Stomach (tissue), 4 donors: ENCODE data around the gene USHBP1.

Experiments
- CTCF ChIP-seq, 7 experiments: fragments of 450-650 bp in 4 of 7; fragments of 200-600 bp in 3 of 7; sonication (generic) in 3 of 7; IDR thresholded peaks; one replicate each; pipeline ENCODE4 v1.5.1; 2016 to 2019; ENCODE audit warnings: antibody characterized with exemption in 7 of 7, control low read depth in 2 of 7, mild to moderate bottlenecking in 1 of 7
- POLR2AphosphoS5 ChIP-seq, 3 donors: sonication (generic); formaldehyde crosslinking; IDR thresholded peaks; one replicate each; pipeline ENCODE4 v1.6.1; 2016; ENCODE audit warnings: antibody characterized with exemption in 3 of 3

- TF ChIP-seq CTCF (IDR thresholded peaks at IDR 0.05) (no peak), POLR2AphosphoS5 (IDR thresholded peaks at IDR 0.05) (no peak)
Measured at GRCh38 chr19:17225053-17225452, 39.5 kb downstream of the USHBP1 start.
